GM11168 (cell line): Measurements from ENCODE around the gene ACSF3.
"Not testable (repeated sequence)": the region's sequence is repeated elsewhere in the genome, so short reads cannot be mapped to it uniquely, and the experiment has no call there.

Source experiments
- in situ Hi-C: fragments of 300-500 bp; cut with MboI; formaldehyde crosslinking; loops from one replicate; pipeline ENCODE4 v1.12.0; 2022; ENCODE audit warnings: low sequenced_read_pairs; ENCODE audit not compliant: unreplicated experiment

Gene ACSF3

GRCh38 chr16:89055313-89055712 is 38.3 kb upstream of the ACSF3 start:
- in situ Hi-C loops = no loop called here

GRCh38 chr16:89055894-89056555 is 37.6 kb upstream of the ACSF3 start:
- in situ Hi-C loops = no loop called here

- in situ Hi-C loops = no loop called here
These were observed 37.1 kb upstream of the ACSF3 start for GRCh38 chr16:89056592-89056991.

- in situ Hi-C loops = no loop called here
These were observed 35.9 kb upstream of the ACSF3 start for GRCh38 chr16:89057738-89058137.

GRCh38 chr16:89058812-89059211 is 34.8 kb upstream of the ACSF3 start:
- in situ Hi-C loops = no loop called here

GRCh38 chr16:89060207-89060794 is 33.4 kb upstream of the ACSF3 start:
- in situ Hi-C loops = no loop called here

GRCh38 chr16:89061086-89061485 is 32.6 kb upstream of the ACSF3 start:
- in situ Hi-C loops = no loop called here

- in situ Hi-C loops = no loop called here
These were observed 31.9 kb upstream of the ACSF3 start for GRCh38 chr16:89061590-89062380.

- in situ Hi-C loops = no loop called here
These were observed 31.0 kb upstream of the ACSF3 start for GRCh38 chr16:89062389-89063345.

- in situ Hi-C loops = no loop called here
These were observed 29.8 kb upstream of the ACSF3 start for GRCh38 chr16:89063768-89064320.

GRCh38 chr16:89064606-89065457 is 28.8 kb upstream of the ACSF3 start:
- in situ Hi-C loops = no loop called here

- in situ Hi-C loops = no loop called here
These were observed 28.2 kb upstream of the ACSF3 start for GRCh38 chr16:89065458-89065822.

GRCh38 chr16:89066721-89067120 is 26.9 kb upstream of the ACSF3 start:
- in situ Hi-C loops = no loop called here

GRCh38 chr16:89067677-89068443 is 25.8 kb upstream of the ACSF3 start:
- in situ Hi-C loops = no loop called here

GRCh38 chr16:89068814-89069616 is 24.6 kb upstream of the ACSF3 start:
- in situ Hi-C loops = not testable (repeated sequence)

- in situ Hi-C loops = no loop called here
These were observed 23.7 kb upstream of the ACSF3 start for GRCh38 chr16:89069920-89070319.

GRCh38 chr16:89070590-89070989 is 23.1 kb upstream of the ACSF3 start:
- in situ Hi-C loops = no loop called here
